ENCODE measurements around the gene LSR.

DNA sequence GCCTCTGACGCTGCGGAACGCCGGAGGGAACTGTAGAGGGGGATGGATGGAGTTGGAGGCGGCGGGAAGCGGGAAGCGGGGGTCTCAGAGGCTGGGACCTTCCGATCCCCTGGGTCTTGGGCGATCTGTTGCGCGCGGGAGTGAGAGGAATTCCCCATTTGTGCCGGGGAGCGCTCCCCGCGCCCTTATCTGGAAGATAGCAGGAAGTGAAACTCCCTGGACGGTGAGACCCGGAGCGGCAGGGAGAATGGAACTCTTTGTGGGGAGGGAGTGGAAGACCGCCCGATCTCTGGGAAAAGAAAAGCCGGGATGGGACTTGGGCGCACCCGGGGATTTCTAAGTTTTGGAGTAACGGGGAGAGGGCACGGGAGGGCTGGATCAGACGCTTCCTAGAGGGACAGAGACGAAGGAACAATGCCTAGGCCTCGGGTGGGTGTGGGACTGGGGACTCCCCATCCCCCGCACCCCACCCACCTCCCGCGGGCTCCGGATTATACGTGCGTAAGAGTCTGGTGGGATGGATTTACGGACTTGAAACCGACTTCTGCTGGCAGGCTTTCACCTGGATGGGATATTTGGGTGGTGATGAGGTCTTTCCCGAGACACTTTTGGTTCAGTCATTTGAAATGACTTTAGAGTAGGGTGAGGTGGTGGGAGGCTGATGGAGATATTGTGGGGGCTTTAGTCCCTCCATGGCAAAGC lies 495 bp downstream of the LSR start:
- TF ChIP-seq CTCF (IDR thresholded peaks at IDR 0.05) (no peak), ZFX (IDR thresholded peaks at IDR 0.05; ENCODE audit: borderline replicate concordance) (no peak)

Data from 22Rv1 (cell line).